Transverse colon (tissue), 4 donors: ENCODE results near the gene RTP5.

ENCODE experiments used
- CTCF ChIP-seq, 5 experiments: fragments of 200-600 bp in 3 of 5; fragments of 450-650 bp in 2 of 5; sonication (generic) in 3 of 5; IDR thresholded peaks; 1 replicate in 2 of 5; 2 replicates in 3 of 5; pipeline ENCODE4 v1.5.1; 2016 to 2017; ENCODE audit warnings: antibody characterized with exemption in 5 of 5, inconsistent platforms in 3 of 5, mild to moderate bottlenecking in 2 of 5, moderate library complexity in 1 of 5
- POLR2A ChIP-seq: fragments of 450-650 bp; IDR thresholded peaks from one replicate; pipeline ENCODE4 v1.6.1; 2016; ENCODE audit warnings: antibody characterized with exemption, mild to moderate bottlenecking, moderate library complexity
- POLR2AphosphoS5 ChIP-seq, 3 donors: sonication (generic); formaldehyde crosslinking; IDR thresholded peaks; one replicate each; pipeline ENCODE4 v1.6.1; 2016; ENCODE audit warnings: antibody characterized with exemption in 3 of 3

GRCh38 chr2:241893265-241893664 lies 23.7 kb downstream of the RTP5 start:
- no peak for TF ChIP-seq POLR2A
- no peak for TF ChIP-seq CTCF (IDR thresholded peaks at IDR 0.05)
- TF ChIP-seq POLR2AphosphoS5 (IDR thresholded peaks at IDR 0.05): no peak
